ENCODE data around the gene CLCF1. TPM values are rescaled to one million over a fixed set of nuclear protein-coding genes. Genes with fewer than 3 reads are reported as not detected.

Gene CLCF1
- polyA plus RNA-seq, 2 donors = 1.4 to 2.2 TPM

GRCh38 chr11:67387069-67387468 is 13.7 kb upstream of the CLCF1 start:
- Histone ChIP-seq H3K27me3 (ENCODE audit: control insufficient read depth in 1 of 2, insufficient read depth in 2 of 2, low read length in 2 of 2) (no peaks in the 10 kb centered on the region), H3K36me3 (ENCODE audit: control insufficient read depth in 2 of 2, insufficient read depth in 2 of 2, low read length in 1 of 2) (no peaks in the 10 kb centered on the region), H3K9me3 (ENCODE audit: control insufficient read depth in 2 of 2, insufficient read depth in 1 of 2, low read depth in 1 of 2, low read length in 1 of 2) (no peaks in the 10 kb centered on the region), H3K4me3 (ENCODE audit: low read depth in 1 of 2, low read length in 2 of 2) (no peak overlapping the region), H3K4me1 (ENCODE audit: control insufficient read depth in 2 of 2, insufficient read depth in 2 of 2, low read length in 1 of 2) (peaks cover 2 to 4% of the 10 kb centered on the region in 2 donors), H3K27ac (ENCODE audit: low read depth in 2 of 2, low read length in 1 of 2) (no peak overlapping the region)
- 48 to 51% methylated on average over 9 of the region's 9 CpGs for WGBS, 2 donors

GRCh38 chr11:67384851-67385366 is 11.5 kb upstream of the CLCF1 start:
- peaks cover 2 to 7% of the 10 kb centered on the region in 2 donors for H3K4me1 ChIP-seq (ENCODE audit: control insufficient read depth in 2 of 2, insufficient read depth in 2 of 2, low read length in 1 of 2)
- WGBS, 2 donors = 41 to 46% methylated on average over 3 of the region's 3 CpGs
- no peaks in the 10 kb centered on the region for H3K36me3 ChIP-seq (ENCODE audit: control insufficient read depth in 2 of 2, insufficient read depth in 2 of 2, low read length in 1 of 2)
- H3K4me3 ChIP-seq (ENCODE audit: low read depth in 1 of 2, low read length in 2 of 2) = no peak overlapping the region
- H3K27ac ChIP-seq (ENCODE audit: low read depth in 2 of 2, low read length in 1 of 2) = no peak overlapping the region
- no peaks in the 10 kb centered on the region for H3K9me3 ChIP-seq (ENCODE audit: control insufficient read depth in 2 of 2, insufficient read depth in 1 of 2, low read depth in 1 of 2, low read length in 1 of 2)
- no peaks in the 10 kb centered on the region for H3K27me3 ChIP-seq (ENCODE audit: control insufficient read depth in 1 of 2, insufficient read depth in 2 of 2, low read length in 2 of 2)

DNA sequence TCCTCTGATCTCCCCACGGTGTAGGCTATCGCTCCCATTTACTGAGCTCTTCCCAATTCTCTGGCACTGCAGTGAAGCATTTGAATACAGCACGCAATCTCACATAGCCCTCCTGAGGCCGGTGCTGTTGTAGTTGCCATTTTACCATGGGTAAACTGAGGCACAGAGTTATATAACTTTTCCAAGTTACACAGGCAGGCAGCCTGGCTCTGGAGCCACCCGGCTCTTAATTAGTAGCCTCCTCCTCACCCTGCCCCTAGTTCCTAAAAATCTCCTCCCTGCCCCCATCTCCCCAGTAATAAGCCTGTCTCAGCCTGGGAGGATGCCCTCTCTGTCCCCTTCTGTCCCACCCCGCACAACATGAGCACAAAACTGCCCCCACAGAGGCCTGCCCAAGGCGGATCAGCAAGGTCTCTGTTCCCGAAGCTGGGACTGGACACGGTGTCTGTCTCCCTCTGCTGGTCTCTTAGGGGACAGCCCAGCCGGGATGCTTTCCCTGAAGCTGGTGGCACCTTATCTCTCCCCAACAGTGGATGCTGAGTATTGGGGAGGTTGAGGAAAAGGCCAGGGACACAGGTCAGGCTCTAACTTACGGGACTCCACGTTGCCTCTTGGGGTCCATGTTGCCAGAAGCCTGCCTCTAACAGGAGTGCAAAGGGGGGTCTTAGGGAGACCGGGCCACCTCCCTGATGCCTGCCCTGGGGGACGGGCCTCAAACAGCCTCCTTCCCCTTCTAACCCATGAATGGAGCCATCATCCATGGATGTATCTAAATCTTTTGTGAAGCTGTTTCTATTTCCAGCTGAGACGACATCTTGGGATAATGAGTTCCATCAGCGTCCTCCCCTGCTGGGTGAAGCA is 9.1 kb upstream of the CLCF1 start:
- Histone ChIP-seq H3K27me3 (ENCODE audit: control insufficient read depth in 1 of 2, insufficient read depth in 2 of 2, low read length in 2 of 2) (no peaks in the 10 kb centered on the region), H3K27ac (ENCODE audit: low read depth in 2 of 2, low read length in 1 of 2) (no peak overlapping the region), H3K4me3 (ENCODE audit: low read depth in 1 of 2, low read length in 2 of 2) (no peak overlapping the region), H3K36me3 (ENCODE audit: control insufficient read depth in 2 of 2, insufficient read depth in 2 of 2, low read length in 1 of 2) (no peaks in the 10 kb centered on the region), H3K4me1 (ENCODE audit: control insufficient read depth in 2 of 2, insufficient read depth in 2 of 2, low read length in 1 of 2) (peaks cover 2 to 13% of the 10 kb centered on the region in 2 donors), H3K9me3 (ENCODE audit: control insufficient read depth in 2 of 2, insufficient read depth in 1 of 2, low read depth in 1 of 2, low read length in 1 of 2) (no peaks in the 10 kb centered on the region)
- WGBS, 2 donors = 38 to 39% methylated on average over 16 of the region's 16 CpGs

- 77 to 81% methylated on average over 13 of the region's 13 CpGs for WGBS, 2 donors
- Histone ChIP-seq H3K36me3 (ENCODE audit: control insufficient read depth in 2 of 2, insufficient read depth in 2 of 2, low read length in 1 of 2) (no peaks in the 10 kb centered on the region), H3K27me3 (ENCODE audit: control insufficient read depth in 1 of 2, insufficient read depth in 2 of 2, low read length in 2 of 2) (no peaks in the 10 kb centered on the region), H3K4me3 (ENCODE audit: low read depth in 1 of 2, low read length in 2 of 2) (no peak overlapping the region), H3K9me3 (ENCODE audit: control insufficient read depth in 2 of 2, insufficient read depth in 1 of 2, low read depth in 1 of 2, low read length in 1 of 2) (no peaks in the 10 kb centered on the region), H3K4me1 (ENCODE audit: control insufficient read depth in 2 of 2, insufficient read depth in 2 of 2, low read length in 1 of 2) (peaks cover 2 to 13% of the 10 kb centered on the region in 2 donors), H3K27ac (ENCODE audit: low read depth in 2 of 2, low read length in 1 of 2) (peak overlapping the region in 1 of 2 donors; percentile 39)
These were observed 8.0 kb upstream of the CLCF1 start for GRCh38 chr11:67381244-67381972.

DNA sequence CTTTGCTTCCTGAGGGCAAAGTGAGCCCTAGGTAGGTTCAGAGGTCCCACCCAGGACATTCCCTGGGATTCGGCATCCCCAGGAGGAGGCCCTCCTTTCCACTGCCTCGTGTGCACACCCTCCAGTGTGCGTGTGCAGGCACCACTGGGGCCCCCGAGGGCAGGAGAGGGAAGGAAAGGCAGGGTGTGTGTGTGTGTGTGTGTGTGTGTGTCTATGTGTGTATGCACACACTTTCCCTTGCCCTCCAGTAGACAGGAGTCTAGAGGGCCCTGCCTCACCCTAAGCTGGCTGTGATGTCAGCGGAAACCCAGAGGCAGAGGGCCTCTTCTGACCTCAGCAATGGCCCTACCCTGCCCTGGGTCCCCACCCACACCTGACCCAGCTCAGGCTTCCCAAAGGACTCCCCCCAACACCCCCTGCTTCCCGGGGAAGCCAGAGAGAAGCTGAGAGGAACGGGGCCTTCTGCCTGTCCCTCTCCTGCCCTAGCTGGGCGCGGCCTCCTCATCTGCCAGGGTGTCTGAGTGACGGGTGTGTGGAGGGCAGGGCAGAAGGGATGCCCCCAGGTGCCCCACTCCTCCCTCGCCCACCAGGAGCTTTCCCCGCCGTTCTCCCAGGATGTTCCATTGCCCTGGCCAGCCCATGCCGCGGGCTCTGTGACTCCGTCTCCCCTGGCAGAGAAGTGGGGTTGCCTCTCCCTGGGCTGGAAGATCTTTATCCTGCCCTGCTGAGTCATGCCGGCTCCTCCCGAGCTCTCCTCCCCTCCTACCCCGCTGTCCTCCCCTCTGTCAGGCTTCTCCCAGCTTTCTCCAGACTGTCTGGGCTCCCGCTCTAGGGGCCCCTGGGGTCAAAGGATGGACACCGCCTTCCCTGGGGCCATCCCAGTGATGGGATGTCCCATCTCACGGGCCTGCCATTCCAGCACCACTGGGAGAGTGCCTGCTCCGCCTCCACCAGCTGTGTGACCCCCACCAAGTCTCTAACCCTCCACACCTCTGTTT is 6.0 kb upstream of the CLCF1 start:
- Histone ChIP-seq H3K9me3 (ENCODE audit: control insufficient read depth in 2 of 2, insufficient read depth in 1 of 2, low read depth in 1 of 2, low read length in 1 of 2) (no peaks in the 10 kb centered on the region), H3K36me3 (ENCODE audit: control insufficient read depth in 2 of 2, insufficient read depth in 2 of 2, low read length in 1 of 2) (no peaks in the 10 kb centered on the region), H3K27me3 (ENCODE audit: control insufficient read depth in 1 of 2, insufficient read depth in 2 of 2, low read length in 2 of 2) (no peaks in the 10 kb centered on the region), H3K4me3 (ENCODE audit: low read depth in 1 of 2, low read length in 2 of 2) (no peak overlapping the region), H3K4me1 (ENCODE audit: control insufficient read depth in 2 of 2, insufficient read depth in 2 of 2, low read length in 1 of 2) (peaks cover 3 to 19% of the 10 kb centered on the region in 2 donors), H3K27ac (ENCODE audit: low read depth in 2 of 2, low read length in 1 of 2) (peak overlapping the region in 1 of 2 donors; percentile 78)
- 46 to 51% methylated on average over 21 to 23 of the region's 23 CpGs for WGBS, 2 donors

DNA sequence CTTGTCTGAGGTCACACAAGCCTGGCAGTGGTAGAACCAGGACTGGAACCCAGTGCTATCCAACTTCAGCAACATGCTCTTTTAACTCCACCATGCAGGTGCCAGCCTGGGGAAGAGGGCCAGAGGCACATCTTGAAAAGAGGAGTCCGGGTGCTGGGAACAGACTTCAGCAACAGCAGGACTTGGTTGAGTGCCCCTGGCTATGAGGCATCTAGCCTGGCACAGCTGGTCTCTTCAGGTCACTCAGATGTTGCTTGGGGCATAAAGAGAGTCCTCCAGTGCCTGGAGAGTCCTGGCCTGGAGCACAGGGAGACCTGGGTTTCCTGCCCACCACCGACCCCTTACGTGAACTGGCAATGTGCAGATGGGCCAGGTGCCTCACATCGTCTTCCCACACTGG is 5.1 kb upstream of the CLCF1 start:
- H3K4me1 ChIP-seq (ENCODE audit: control insufficient read depth in 2 of 2, insufficient read depth in 2 of 2, low read length in 1 of 2) = peaks cover 6 to 25% of the 10 kb centered on the region in 2 donors
- 82 to 94% methylated on average over 4 of the region's 4 CpGs for WGBS, 2 donors
- H3K27me3 ChIP-seq (ENCODE audit: control insufficient read depth in 1 of 2, insufficient read depth in 2 of 2, low read length in 2 of 2) = no peaks in the 10 kb centered on the region
- H3K4me3 ChIP-seq (ENCODE audit: low read depth in 1 of 2, low read length in 2 of 2) = no peak overlapping the region
- H3K9me3 ChIP-seq (ENCODE audit: control insufficient read depth in 2 of 2, insufficient read depth in 1 of 2, low read depth in 1 of 2, low read length in 1 of 2) = no peaks in the 10 kb centered on the region
- H3K36me3 ChIP-seq (ENCODE audit: control insufficient read depth in 2 of 2, insufficient read depth in 2 of 2, low read length in 1 of 2) = no peaks in the 10 kb centered on the region
- no peak overlapping the region for H3K27ac ChIP-seq (ENCODE audit: low read depth in 2 of 2, low read length in 1 of 2)

DNA sequence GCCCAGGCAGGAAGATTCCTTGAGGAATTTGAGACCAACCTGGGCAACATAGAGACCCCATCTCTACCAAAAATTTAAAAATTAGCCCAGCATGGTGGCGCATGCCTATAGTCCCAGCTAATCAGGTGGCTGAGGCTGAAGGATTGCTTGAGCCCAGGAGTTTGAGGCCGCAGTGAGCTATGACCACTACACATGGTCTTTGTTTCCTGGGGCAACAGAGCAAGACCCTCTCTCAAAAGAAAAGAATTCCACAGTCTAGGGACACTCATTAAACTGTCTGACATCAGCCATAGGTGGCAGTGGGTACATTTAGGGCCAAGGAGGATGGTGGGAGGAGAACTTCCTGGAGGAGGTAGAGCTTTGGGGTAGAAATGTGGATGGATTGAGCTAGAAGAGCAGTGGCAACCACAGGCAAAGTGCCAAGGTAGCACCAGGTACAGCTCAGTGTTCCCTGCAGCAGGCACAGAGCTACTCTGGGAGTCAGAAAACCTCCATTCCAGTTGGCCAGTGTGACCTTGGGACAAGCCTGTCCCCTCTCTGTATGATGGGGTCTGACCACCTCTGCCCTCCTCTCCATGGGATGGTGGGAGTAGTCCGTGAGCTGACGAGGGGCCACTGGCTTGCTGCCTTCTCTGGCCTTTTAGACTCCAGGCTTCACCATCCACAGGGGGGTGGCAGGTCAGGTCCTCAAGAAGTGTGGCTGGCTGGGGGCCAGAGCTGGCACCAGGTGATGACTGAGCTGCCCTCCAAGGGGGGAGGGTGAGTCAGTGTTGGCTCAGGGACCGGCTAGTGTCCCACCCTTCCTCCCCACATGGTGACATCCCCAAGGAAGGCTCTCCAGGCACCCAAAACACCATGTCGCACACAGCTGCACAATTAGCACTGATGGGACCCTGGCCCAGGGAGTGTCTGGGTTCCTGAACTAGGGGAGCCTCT is 3.7 kb upstream of the CLCF1 start:
- no peak overlapping the region for H3K27ac ChIP-seq (ENCODE audit: low read depth in 2 of 2, low read length in 1 of 2)
- no peaks in the 10 kb centered on the region for H3K36me3 ChIP-seq (ENCODE audit: control insufficient read depth in 2 of 2, insufficient read depth in 2 of 2, low read length in 1 of 2)
- no peaks in the 10 kb centered on the region for H3K27me3 ChIP-seq (ENCODE audit: control insufficient read depth in 1 of 2, insufficient read depth in 2 of 2, low read length in 2 of 2)
- 85 to 86% methylated on average over 6 of the region's 6 CpGs for WGBS, 2 donors
- H3K4me1 ChIP-seq (ENCODE audit: control insufficient read depth in 2 of 2, insufficient read depth in 2 of 2, low read length in 1 of 2) = peaks cover 6 to 24% of the 10 kb centered on the region in 2 donors
- no peaks in the 10 kb centered on the region for H3K9me3 ChIP-seq (ENCODE audit: control insufficient read depth in 2 of 2, insufficient read depth in 1 of 2, low read depth in 1 of 2, low read length in 1 of 2)
- no peak overlapping the region for H3K4me3 ChIP-seq (ENCODE audit: low read depth in 1 of 2, low read length in 2 of 2)

- no peak overlapping the region for H3K4me3 ChIP-seq (ENCODE audit: low read depth in 1 of 2, low read length in 2 of 2)
- WGBS, 2 donors = 73 to 75% methylated on average over 7 of the region's 7 CpGs
- no peaks in the 10 kb centered on the region for H3K9me3 ChIP-seq (ENCODE audit: control insufficient read depth in 2 of 2, insufficient read depth in 1 of 2, low read depth in 1 of 2, low read length in 1 of 2)
- H3K27ac ChIP-seq (ENCODE audit: low read depth in 2 of 2, low read length in 1 of 2) = no peak overlapping the region
- no peaks in the 10 kb centered on the region for H3K36me3 ChIP-seq (ENCODE audit: control insufficient read depth in 2 of 2, insufficient read depth in 2 of 2, low read length in 1 of 2)
- peaks cover 6 to 32% of the 10 kb centered on the region in 2 donors for H3K4me1 ChIP-seq (ENCODE audit: control insufficient read depth in 2 of 2, insufficient read depth in 2 of 2, low read length in 1 of 2)
- no peaks in the 10 kb centered on the region for H3K27me3 ChIP-seq (ENCODE audit: control insufficient read depth in 1 of 2, insufficient read depth in 2 of 2, low read length in 2 of 2)
These were observed 2.8 kb upstream of the CLCF1 start for GRCh38 chr11:67376063-67376820.
